ACC112 (cell line): Measurements from ENCODE around the gene KCNC1.

Source experiments
- H2AFZ ChIP-seq: fragments of 200-600 bp; sonication (generic); one replicate; pipeline ENCODE4 v1.6.0; 2017; ENCODE audit warnings: antibody characterized with exemption, low read length; ENCODE audit not compliant: unreplicated experiment
- H3K27ac ChIP-seq: fragments of 200-600 bp; sonication (generic); 2 replicates; pipeline ENCODE4 v1.5.1; 2014; ENCODE audit warnings: low read depth, mild to moderate bottlenecking, antibody characterized with exemption, low read length, moderate library complexity
- H3K27me3 ChIP-seq: fragments of 200-600 bp; sonication (generic); 2 replicates; pipeline ENCODE4 v1.6.1; 2014; ENCODE audit warnings: mild to moderate bottlenecking, antibody characterized with exemption, low read length, moderate library complexity, mixed read lengths; ENCODE audit not compliant: insufficient read depth
- H3K36me3 ChIP-seq: fragments of 200-600 bp; sonication (generic); 2 replicates; pipeline ENCODE4 v1.6.1; 2016; ENCODE audit warnings: mild to moderate bottlenecking, antibody characterized with exemption, low read length, moderate library complexity, mixed read lengths; ENCODE audit not compliant: insufficient read depth
- H3K4me1 ChIP-seq: fragments of 200-600 bp; sonication (generic); one replicate; pipeline ENCODE4 v1.6.1; 2016; ENCODE audit warnings: low read length, mixed read lengths; ENCODE audit not compliant: insufficient read depth, unreplicated experiment, control insufficient read depth
- H3K4me3 ChIP-seq: fragments of 200-600 bp; sonication (generic); 2 replicates; pipeline ENCODE4 v1.5.1; 2014; ENCODE audit warnings: mild to moderate bottlenecking, low read depth, low read length
- H3K79me2 ChIP-seq: fragments of 200-600 bp; sonication (generic); one replicate; pipeline ENCODE4 v1.6.0; 2016; ENCODE audit warnings: low read length; ENCODE audit not compliant: control insufficient read depth, unreplicated experiment, insufficient read depth

Gene KCNC1

GRCh38 chr11:17716807-17717206, 17.8 kb upstream of the KCNC1 start:
- H3K79me2 ChIP-seq, result no peaks in the 10 kb centered on the region
- H3K27ac ChIP-seq, result no peak overlapping the region
- no peaks in the 10 kb centered on the region for H3K36me3 ChIP-seq
- no peak overlapping the region for H2AFZ ChIP-seq
- no peak overlapping the region for H3K4me3 ChIP-seq
- peaks cover 98% of the 10 kb centered on the region for H3K27me3 ChIP-seq
- no peaks in the 10 kb centered on the region for H3K4me1 ChIP-seq

GRCh38 chr11:17718015-17718414, 16.6 kb upstream of the KCNC1 start:
- Histone ChIP-seq H3K4me3 (no peak overlapping the region), H2AFZ (no peak overlapping the region), H3K27ac (no peak overlapping the region), H3K36me3 (no peaks in the 10 kb centered on the region), H3K79me2 (no peaks in the 10 kb centered on the region), H3K27me3 (peaks cover 98% of the 10 kb centered on the region), H3K4me1 (no peaks in the 10 kb centered on the region)

GRCh38 chr11:17718510-17718962, 16.0 kb upstream of the KCNC1 start:
- no peaks in the 10 kb centered on the region for H3K36me3 ChIP-seq
- H3K4me1 ChIP-seq, result no peaks in the 10 kb centered on the region
- H3K4me3 ChIP-seq, result no peak overlapping the region
- H3K79me2 ChIP-seq, result no peaks in the 10 kb centered on the region
- no peak overlapping the region for H3K27ac ChIP-seq
- no peak overlapping the region for H2AFZ ChIP-seq
- peaks cover 98% of the 10 kb centered on the region for H3K27me3 ChIP-seq

- Histone ChIP-seq H3K79me2 (no peaks in the 10 kb centered on the region), H3K27ac (no peak within 1 kb of the TSS), H2AFZ (no peak within 1 kb of the TSS), H3K27me3 (peaks cover 99% of the 10 kb centered on the region), H3K4me1 (no peaks in the 10 kb centered on the region), H3K4me3 (no peak within 1 kb of the TSS), H3K36me3 (no peaks in the 10 kb centered on the region)
Measured at GRCh38 chr11:17719028-17719937, 15.3 kb upstream of the KCNC1 start, which contains the start of gene MYOD1. Gene MYOD1 (plus strand): TSS chr11:17719571. CDS start chr11:17719783, 212 bp downstream.

GRCh38 chr11:17719938-17720795, 14.4 kb upstream of the KCNC1 start:
- H3K4me3 ChIP-seq, result no peak overlapping the region
- no peak overlapping the region for H3K27ac ChIP-seq

GRCh38 chr11:17720796-17721171, 13.8 kb upstream of the KCNC1 start:
- Histone ChIP-seq H3K4me1 (no peaks in the 10 kb centered on the region), H3K79me2 (no peaks in the 10 kb centered on the region), H3K4me3 (peak overlapping the region; percentile 15; the same call in 1 of the 2 replicates), H3K27ac (no peak overlapping the region), H2AFZ (no peak overlapping the region), H3K36me3 (no peaks in the 10 kb centered on the region), H3K27me3 (peaks cover 100% of the 10 kb centered on the region)

More at GRCh38 chr11:17719938-17720795, 14.4 kb upstream of the KCNC1 start:
- Histone ChIP-seq H3K79me2 (no peaks in the 10 kb centered on the region), H3K36me3 (no peaks in the 10 kb centered on the region), H3K27me3 (peaks cover 100% of the 10 kb centered on the region), H2AFZ (no peak overlapping the region), H3K4me1 (no peaks in the 10 kb centered on the region)

GRCh38 chr11:17721242-17721999, 13.2 kb upstream of the KCNC1 start:
- Histone ChIP-seq H3K27me3 (peaks cover 100% of the 10 kb centered on the region), H2AFZ (no peak overlapping the region), H3K4me3 (0 out of 2 replicates have a peak overlapping the region, but pooled peaks have one; percentile 15), H3K79me2 (no peaks in the 10 kb centered on the region), H3K36me3 (no peaks in the 10 kb centered on the region), H3K4me1 (no peaks in the 10 kb centered on the region), H3K27ac (no peak overlapping the region)

- Histone ChIP-seq H3K36me3 (no peaks in the 10 kb centered on the region), H3K4me3 (no peak overlapping the region), H3K27me3 (peaks cover 100% of the 10 kb centered on the region), H3K79me2 (no peaks in the 10 kb centered on the region), H2AFZ (no peak overlapping the region), H3K27ac (no peak overlapping the region), H3K4me1 (no peaks in the 10 kb centered on the region)
Measured at GRCh38 chr11:17722000-17722643, 12.5 kb upstream of the KCNC1 start.

- Histone ChIP-seq H3K36me3 (no peaks in the 10 kb centered on the region), H3K4me1 (no peaks in the 10 kb centered on the region)
Measured at GRCh38 chr11:17724020-17724908, 10.3 kb upstream of the KCNC1 start.

More at GRCh38 chr11:17724020-17724908, 10.3 kb upstream of the KCNC1 start:
- Histone ChIP-seq H3K79me2 (no peaks in the 10 kb centered on the region), H3K27me3 (peaks cover 99% of the 10 kb centered on the region), H3K4me3 (no peak overlapping the region), H2AFZ (no peak overlapping the region), H3K27ac (no peak overlapping the region)
